Esophagus (tissue), 2 donors: ENCODE data around the gene ASIP. TPM values are rescaled to one million over a fixed set of nuclear protein-coding genes. Genes with fewer than 3 reads are reported as not detected.
"Not testable (repeated sequence)": the region's sequence is repeated elsewhere in the genome, so short reads cannot be mapped to it uniquely, and the experiment has no call there.

ENCODE experiments used
- H3K27ac ChIP-seq, 2 donors: one replicate each; pipeline ENCODE4 v1.5.1; 2013; ENCODE audit warnings: low read depth in 2 of 2, mild to moderate bottlenecking in 2 of 2, inconsistent platforms in 1 of 2, low read length in 1 of 2, moderate library complexity in 1 of 2
- H3K27me3 ChIP-seq, 2 donors: one replicate each; pipeline ENCODE4 v1.6.1; 2013; ENCODE audit warnings: low read length in 2 of 2, control low read depth in 1 of 2, mild to moderate bottlenecking in 1 of 2; ENCODE audit not compliant: insufficient read depth in 2 of 2, control insufficient read depth in 1 of 2
- H3K36me3 ChIP-seq, 2 donors: one replicate each; pipeline ENCODE4 v1.6.1; 2013; ENCODE audit warnings: low read length in 1 of 2; ENCODE audit not compliant: control insufficient read depth in 2 of 2, insufficient read depth in 2 of 2
- H3K4me1 ChIP-seq, 2 donors: one replicate each; pipeline ENCODE4 v1.6.1; 2013; ENCODE audit warnings: low read length in 1 of 2; ENCODE audit not compliant: control insufficient read depth in 2 of 2, insufficient read depth in 2 of 2
- H3K4me3 ChIP-seq, 2 donors: one replicate each; pipeline ENCODE4 v1.5.1; 2013; ENCODE audit warnings: low read length in 2 of 2, mild to moderate bottlenecking in 2 of 2, low read depth in 1 of 2, moderate library complexity in 1 of 2
- H3K9me3 ChIP-seq, 2 donors: one replicate each; pipeline ENCODE4 v1.6.1; 2013; ENCODE audit warnings: mild to moderate bottlenecking in 2 of 2, low read depth in 1 of 2, low read length in 1 of 2, moderate library complexity in 1 of 2; ENCODE audit not compliant: control insufficient read depth in 2 of 2, insufficient read depth in 1 of 2
- WGBS, 2 donors: extraction: QIAGEN DNeasy Blood & Tissue Kit; methylation state at CpG; one replicate each; pipeline ENCODE4 v1.1.7; 2013; 5-methylcytosine and 5-hydroxymethylcytosine counted together
- polyA plus RNA-seq, 2 donors: library from polyadenylated mRNA; stranded (reverse); fragments of 200-250 nt; gene quantifications; one replicate each; pipeline ENCODE4 v1.2.3, GENCODE V29; 2013
- donor health status: healthy with polysubstance abuse.
- donor health status: Bipolar disorder and iron deficiency.

The ASIP gene
- polyA plus RNA-seq, 2 donors, result 0.07 TPM; not detected in 1

DNA sequence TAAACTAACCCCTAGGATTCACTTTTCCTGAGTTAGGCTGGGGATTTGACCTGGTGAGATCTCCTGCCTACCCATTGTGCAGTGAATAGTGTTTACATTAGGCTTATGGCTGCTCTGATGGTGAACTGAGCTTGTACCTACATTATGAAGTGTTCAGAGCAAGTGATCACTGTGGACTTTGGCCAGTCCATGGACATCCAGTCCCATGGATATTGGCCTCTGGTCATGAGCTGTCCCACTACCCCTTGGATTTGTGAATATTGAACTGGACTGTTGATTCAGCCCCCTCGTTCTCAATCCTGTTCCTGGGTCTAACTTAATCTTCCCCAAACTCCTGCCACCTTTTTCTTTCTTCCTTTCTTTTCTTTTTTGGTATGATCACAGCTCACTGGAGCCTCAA is 13.8 kb downstream of the ASIP start:
- 75 to 76% methylated on average over 1 of the region's 1 CpG for WGBS, 2 donors
- Histone ChIP-seq H3K9me3 (no peaks in the 10 kb centered on the region), H3K27ac (no peak overlapping the region), H3K36me3 (no peaks in the 10 kb centered on the region), H3K27me3 (no peaks in the 10 kb centered on the region), H3K4me3 (no peak overlapping the region), H3K4me1 (no peaks in the 10 kb centered on the region)

GRCh38 chr20:34256629-34257124 is 15.5 kb downstream of the ASIP start:
- no peaks in the 10 kb centered on the region for H3K27me3 ChIP-seq
- 81 to 83% methylated on average over 5 of the region's 5 CpGs for whole genome bisulfite sequencing, 2 donors
- no peak overlapping the region for H3K4me3 ChIP-seq
- no peaks in the 10 kb centered on the region for H3K4me1 ChIP-seq
- H3K9me3 ChIP-seq, result no peaks in the 10 kb centered on the region
- H3K36me3 ChIP-seq, result no peaks in the 10 kb centered on the region
- H3K27ac ChIP-seq, result no peak overlapping the region

- no peaks in the 10 kb centered on the region for H3K36me3 ChIP-seq
- peaks cover 0 to 2% of the 10 kb centered on the region in 2 donors for H3K4me1 ChIP-seq
- H3K27me3 ChIP-seq, result no peaks in the 10 kb centered on the region
- no peak overlapping the region for H3K27ac ChIP-seq
- WGBS, 2 donors, result 87 to 90% methylated on average over 5 of the region's 5 CpGs
- no peak overlapping the region for H3K4me3 ChIP-seq
- no peaks in the 10 kb centered on the region for H3K9me3 ChIP-seq
Measured at GRCh38 chr20:34260208-34260942, 19.2 kb downstream of the ASIP start.

- Histone ChIP-seq H3K27me3 (no peaks in the 10 kb centered on the region), H3K27ac (no peak overlapping the region), H3K4me1 (peaks cover 0 to 2% of the 10 kb centered on the region in 2 donors), H3K4me3 (no peak overlapping the region), H3K36me3 (no peaks in the 10 kb centered on the region), H3K9me3 (no peaks in the 10 kb centered on the region)
- WGBS, 2 donors, result 53 to 57% methylated on average over 9 of the region's 9 CpGs
Measured at GRCh38 chr20:34262488-34263288, 21.5 kb downstream of the ASIP start.

DNA sequence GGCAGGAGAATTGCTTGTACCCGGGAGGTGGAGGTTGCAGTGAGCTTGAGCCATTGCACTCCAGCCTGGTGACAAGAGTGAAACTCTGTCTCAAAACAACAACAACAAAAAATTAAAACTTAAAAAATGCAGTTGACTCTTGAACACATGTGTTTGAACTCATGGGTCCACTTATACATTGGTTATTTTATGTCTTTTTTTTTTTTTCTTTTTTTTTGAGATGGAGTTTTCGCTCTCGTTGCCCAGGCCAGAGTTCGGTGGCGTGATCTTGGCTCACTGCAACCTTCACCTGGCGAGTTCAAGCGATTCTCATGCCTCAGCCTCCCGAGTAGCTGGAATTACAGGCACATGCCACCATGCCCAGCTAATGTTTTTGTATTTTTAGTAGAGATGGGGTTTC is 22.2 kb downstream of the ASIP start:
- H3K27me3 ChIP-seq, H3K9me3 ChIP-seq, H3K4me3 ChIP-seq, H3K27ac ChIP-seq, H3K36me3 ChIP-seq, H3K4me1 ChIP-seq: not testable (repeated sequence)
- WGBS, 2 donors, result 97 to 100% methylated on average over 8 of the region's 8 CpGs

DNA sequence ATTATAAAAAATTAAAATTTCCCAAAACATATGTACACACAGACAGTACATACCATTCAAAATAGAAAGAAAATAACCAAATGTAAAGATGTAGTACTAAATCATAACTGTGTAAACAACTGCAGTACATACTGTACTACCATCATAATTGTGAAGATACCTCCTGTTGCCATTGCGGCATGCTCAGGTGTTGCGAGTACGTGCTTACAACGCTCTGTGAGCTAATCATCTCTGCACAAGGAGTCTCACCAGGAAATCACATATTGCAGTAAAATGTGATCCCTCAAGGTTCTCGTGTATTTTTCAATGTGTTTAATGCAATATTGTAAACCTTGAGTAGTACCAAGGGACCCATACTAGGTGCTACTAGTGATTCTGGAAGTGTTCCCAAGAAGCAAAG is 22.9 kb downstream of the ASIP start:
- no peaks in the 10 kb centered on the region for H3K9me3 ChIP-seq
- no peaks in the 10 kb centered on the region for H3K36me3 ChIP-seq
- peaks cover 3 to 4% of the 10 kb centered on the region in 2 donors for H3K4me1 ChIP-seq
- H3K4me3 ChIP-seq, result no peak overlapping the region
- no peaks in the 10 kb centered on the region for H3K27me3 ChIP-seq
- 96% methylated on average over 5 of the region's 5 CpGs for WGBS, 2 donors
- H3K27ac ChIP-seq, result no peak overlapping the region

- no peaks in the 10 kb centered on the region for H3K27me3 ChIP-seq
- 97% methylated on average over 12 of the region's 12 CpGs for WGBS, 2 donors
- no peak overlapping the region for H3K27ac ChIP-seq
- no peaks in the 10 kb centered on the region for H3K9me3 ChIP-seq
- H3K36me3 ChIP-seq, result no peaks in the 10 kb centered on the region
- peaks cover 2 to 3% of the 10 kb centered on the region in 2 donors for H3K4me1 ChIP-seq
- no peak overlapping the region for H3K4me3 ChIP-seq
Measured at GRCh38 chr20:34268145-34268544, 26.9 kb downstream of the ASIP start.

DNA sequence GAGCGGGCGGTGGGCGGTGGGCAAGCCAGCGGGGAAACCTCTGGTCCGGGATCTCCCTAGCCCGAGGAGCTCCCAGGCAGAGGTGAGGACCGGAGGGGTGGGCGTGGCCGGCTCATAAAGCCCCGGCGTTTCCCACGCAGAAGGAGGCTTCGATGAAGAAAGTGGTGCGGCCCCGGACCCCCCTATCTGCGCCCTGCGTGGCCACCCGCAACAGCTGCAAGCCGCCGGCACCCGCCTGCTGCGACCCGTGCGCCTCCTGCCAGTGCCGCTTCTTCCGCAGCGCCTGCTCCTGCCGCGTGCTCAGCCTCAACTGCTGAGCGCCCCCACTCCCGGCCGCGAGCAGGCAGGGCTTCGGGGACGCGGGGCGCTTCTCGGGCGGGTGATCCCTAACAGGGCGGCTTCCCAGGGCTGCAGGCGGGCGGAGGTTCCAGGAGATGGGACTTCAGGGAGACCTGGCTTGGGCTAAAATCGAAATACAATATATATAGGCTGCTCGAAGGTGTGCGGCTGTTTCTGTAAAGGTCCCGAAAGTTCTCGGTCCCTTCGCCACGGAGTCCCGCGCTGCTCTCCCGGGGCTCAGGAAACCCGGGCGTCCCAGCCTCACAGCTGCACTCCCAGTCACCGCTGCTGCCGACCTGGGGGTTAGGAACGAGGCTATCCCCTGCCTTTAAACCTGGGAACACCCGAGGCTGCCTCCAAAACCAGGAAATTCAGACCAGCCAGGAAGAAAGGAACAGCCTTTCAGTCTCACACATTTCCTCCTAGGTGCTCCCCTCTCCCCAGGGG is 27.8 kb downstream of the ASIP start:
- no peak overlapping the region for H3K27ac ChIP-seq
- H3K27me3 ChIP-seq, result no peaks in the 10 kb centered on the region
- peak overlapping the region; percentile 40 to 44 for H3K4me3 ChIP-seq
- peaks cover 2 to 3% of the 10 kb centered on the region in 2 donors for H3K4me1 ChIP-seq
- 13 to 15% methylated on average over 58 of the region's 58 CpGs for WGBS, 2 donors
- no peaks in the 10 kb centered on the region for H3K9me3 ChIP-seq
- H3K36me3 ChIP-seq, result no peaks in the 10 kb centered on the region

- no peaks in the 10 kb centered on the region for H3K27me3 ChIP-seq
- H3K9me3 ChIP-seq, result no peaks in the 10 kb centered on the region
- peaks cover 0 to 2% of the 10 kb centered on the region in 2 donors for H3K36me3 ChIP-seq
- H3K4me3 ChIP-seq, result no peak overlapping the region
- H3K27ac ChIP-seq, result no peak overlapping the region
- 86 to 87% methylated on average over 9 of the region's 9 CpGs for WGBS, 2 donors
- peaks cover 2 to 3% of the 10 kb centered on the region in 2 donors for H3K4me1 ChIP-seq
Measured at GRCh38 chr20:34269996-34270627, 28.9 kb downstream of the ASIP start.
